Activated T-helper 17 cell treated with anti-CD3 and anti-CD28 coated beads, Interleukin-2, amount 50 U/mL, for 72 hours (primary cell): Measurements from ENCODE around the gene ERBB4. TPM values are rescaled to one million over a fixed set of nuclear protein-coding genes. Genes with fewer than 3 reads are reported as not detected.

ENCODE experiments used
- ATAC-seq: fragments of 150-1000 bp; cut with Tn5 transposase; replicated peaks from 2 replicates; pipeline ENCODE4 v1.10.0; 2021; ENCODE audit warnings: mild to moderate bottlenecking, moderate library complexity
- H3K27ac Mint-ChIP-seq: one replicate; pipeline ENCODE4 v1.8.0; 2022; ENCODE audit warnings: mixed read lengths
- H3K27me3 Mint-ChIP-seq: one replicate; pipeline ENCODE4 v1.8.0; 2022; ENCODE audit warnings: mixed read lengths
- H3K36me3 Mint-ChIP-seq: one replicate; pipeline ENCODE4 v1.8.0; 2022; ENCODE audit warnings: low read depth, mild to moderate bottlenecking, mixed read lengths
- H3K4me1 Mint-ChIP-seq: one replicate; pipeline ENCODE4 v1.8.0; 2022; ENCODE audit warnings: mixed read lengths
- H3K4me3 Mint-ChIP-seq: one replicate; pipeline ENCODE4 v1.8.0; 2022; ENCODE audit warnings: mild to moderate bottlenecking, mixed read lengths
- H3K9me3 Mint-ChIP-seq: one replicate; pipeline ENCODE4 v1.8.0; 2022; ENCODE audit warnings: mixed read lengths
- total RNA-seq, 2 donors: library from RNA; stranded (reverse); gene quantifications; one replicate each; pipeline ENCODE4 v1.2.3, GENCODE V29; 2022

Gene ERBB4
- total RNA-seq, 2 donors from 2014 or later = not detected

DNA sequence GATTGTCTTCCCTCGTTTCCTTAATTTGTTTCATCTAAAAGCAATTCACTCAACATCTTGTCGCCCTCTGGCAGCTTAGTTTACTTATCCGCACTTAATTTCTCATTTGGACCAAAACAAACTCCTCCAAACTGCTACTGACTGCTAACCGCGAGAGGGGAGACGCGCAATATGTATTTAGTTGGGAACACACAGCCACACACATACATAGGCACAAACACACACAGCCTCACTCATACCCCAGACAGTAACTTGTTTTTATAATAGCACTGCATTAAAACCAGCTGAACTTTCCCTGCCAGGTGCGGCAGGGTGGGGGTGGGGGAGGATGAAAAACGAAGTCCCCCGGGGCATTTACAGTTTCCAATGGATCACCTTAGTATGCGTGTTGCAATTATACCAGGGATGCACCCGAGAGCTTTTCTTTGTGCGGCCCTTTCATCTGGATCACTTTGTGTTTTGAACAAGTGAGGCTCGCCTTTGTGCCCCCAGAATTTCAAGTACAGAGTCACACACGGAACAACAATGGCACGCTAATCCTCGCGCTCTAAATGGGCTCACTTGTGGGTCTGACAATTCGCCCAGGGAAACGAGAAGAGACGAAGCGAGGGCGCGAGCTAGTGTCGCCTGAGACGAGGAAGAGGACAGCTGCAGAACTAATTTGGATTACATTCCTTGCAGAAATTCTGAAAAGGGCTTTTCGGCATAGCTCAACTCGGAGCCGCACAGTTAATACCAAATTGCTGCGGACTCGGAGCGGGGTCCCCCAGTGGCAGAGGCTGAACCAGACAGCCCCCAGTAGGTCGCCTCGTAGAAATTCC is 2.4 kb downstream of the ERBB4 start:
- no peak for ATAC-seq
- Mint-ChIP-seq H3K27me3 (peaks cover 43% of the 10 kb centered on the region), H3K4me1 (no peaks in the 10 kb centered on the region), H3K36me3 (peaks cover 5% of the 10 kb centered on the region), H3K4me3 (peak overlapping the region; percentile 42), H3K9me3 (no peaks in the 10 kb centered on the region), H3K27ac (no peak overlapping the region)

DNA sequence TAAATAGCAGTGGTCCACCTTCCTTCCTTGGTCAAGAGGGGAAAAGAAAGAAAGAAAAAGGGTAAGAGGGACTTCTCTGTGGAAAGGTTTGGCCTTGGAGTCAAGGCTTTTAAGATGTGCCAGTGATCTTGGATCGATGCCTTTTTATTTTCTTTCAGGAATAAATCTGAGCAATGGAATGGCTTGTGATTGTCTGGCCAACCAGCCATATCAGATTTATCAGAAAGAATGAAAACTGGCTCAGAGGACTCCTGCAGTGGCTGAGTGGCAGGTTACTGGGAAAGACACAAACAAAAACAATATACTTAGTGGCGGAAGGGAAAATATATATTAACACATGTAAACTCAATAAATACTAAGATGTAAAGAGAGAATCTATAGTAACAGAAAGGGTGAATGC is 4.3 kb downstream of the ERBB4 start:
- no peaks in the 10 kb centered on the region for H3K36me3 Mint-ChIP-seq
- H3K27me3 Mint-ChIP-seq = peaks cover 32% of the 10 kb centered on the region
- no peaks in the 10 kb centered on the region for H3K9me3 Mint-ChIP-seq
- H3K4me3 Mint-ChIP-seq = no peak overlapping the region
- no peak overlapping the region for H3K27ac Mint-ChIP-seq
- no peaks in the 10 kb centered on the region for H3K4me1 Mint-ChIP-seq
- ATAC-seq = no peak

DNA sequence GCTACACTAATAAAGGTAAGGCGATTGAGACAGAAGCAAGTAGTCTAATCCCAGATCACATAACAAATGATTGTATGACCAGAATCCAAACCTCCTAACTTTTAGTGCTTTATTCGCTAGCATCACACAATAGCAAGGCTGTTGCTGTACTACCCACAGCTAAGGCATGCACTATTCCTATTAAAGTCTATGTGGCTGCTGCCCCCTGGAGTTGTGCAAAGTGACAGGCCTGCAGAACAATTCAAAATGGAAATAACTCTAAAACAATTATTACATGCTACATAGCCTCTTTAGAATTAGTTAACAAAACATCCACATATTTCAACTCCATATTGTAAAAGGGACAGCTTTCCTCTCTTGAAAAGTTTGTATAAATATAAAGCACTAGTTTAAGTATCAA is 6.0 kb downstream of the ERBB4 start:
- H3K36me3 Mint-ChIP-seq = no peaks in the 10 kb centered on the region
- peaks cover 32% of the 10 kb centered on the region for H3K27me3 Mint-ChIP-seq
- H3K4me3 Mint-ChIP-seq = no peak overlapping the region
- H3K4me1 Mint-ChIP-seq = no peaks in the 10 kb centered on the region
- no peak overlapping the region for H3K27ac Mint-ChIP-seq
- no peak for ATAC-seq
- H3K9me3 Mint-ChIP-seq = no peaks in the 10 kb centered on the region

DNA sequence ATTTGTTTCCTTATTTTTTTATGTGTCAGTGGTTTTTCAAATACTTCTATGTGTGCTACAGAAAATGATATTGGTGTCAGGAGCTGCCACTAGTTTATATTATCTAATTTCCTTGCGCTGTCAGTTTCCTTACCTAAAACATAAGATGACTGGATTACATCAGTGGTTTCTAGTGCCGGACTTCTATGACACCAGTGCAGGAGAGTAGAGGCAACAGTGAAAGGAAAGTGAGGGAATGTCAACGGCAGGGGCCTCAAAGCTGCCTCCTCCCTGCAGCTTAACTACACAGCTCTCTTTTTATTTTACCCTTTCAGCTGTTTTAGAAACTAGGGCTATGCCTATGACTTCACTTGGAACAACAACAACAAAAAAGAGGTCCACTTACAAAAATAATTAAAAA is 6.5 kb downstream of the ERBB4 start:
- Mint-ChIP-seq H3K4me1 (no peaks in the 10 kb centered on the region), H3K27ac (no peak overlapping the region), H3K27me3 (peaks cover 29% of the 10 kb centered on the region), H3K9me3 (no peaks in the 10 kb centered on the region), H3K36me3 (no peaks in the 10 kb centered on the region), H3K4me3 (no peak overlapping the region)
- ATAC-seq = no peak

DNA sequence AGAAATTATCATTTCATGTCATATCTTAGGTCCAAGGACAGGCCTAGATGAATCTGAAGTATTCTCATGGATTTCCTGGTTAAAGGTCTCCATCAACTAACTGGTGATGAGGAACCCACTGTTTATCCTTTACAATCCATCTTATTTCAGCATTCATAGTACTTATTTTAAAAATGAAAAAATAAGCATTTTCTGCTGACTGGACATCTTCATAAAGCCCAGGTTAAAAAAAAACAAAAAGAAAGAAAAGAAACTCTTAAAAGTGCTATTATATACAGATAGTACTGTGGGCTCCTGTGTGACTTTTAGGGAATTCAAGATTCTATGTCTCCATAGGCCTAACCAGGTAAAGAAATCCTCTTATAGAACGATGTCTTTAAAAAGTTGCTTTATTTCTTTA is 7.1 kb downstream of the ERBB4 start:
- no peak for ATAC-seq
- Mint-ChIP-seq H3K27me3 (peaks cover 23% of the 10 kb centered on the region), H3K4me3 (no peak overlapping the region), H3K27ac (no peak overlapping the region), H3K36me3 (no peaks in the 10 kb centered on the region), H3K9me3 (no peaks in the 10 kb centered on the region), H3K4me1 (no peaks in the 10 kb centered on the region)

DNA sequence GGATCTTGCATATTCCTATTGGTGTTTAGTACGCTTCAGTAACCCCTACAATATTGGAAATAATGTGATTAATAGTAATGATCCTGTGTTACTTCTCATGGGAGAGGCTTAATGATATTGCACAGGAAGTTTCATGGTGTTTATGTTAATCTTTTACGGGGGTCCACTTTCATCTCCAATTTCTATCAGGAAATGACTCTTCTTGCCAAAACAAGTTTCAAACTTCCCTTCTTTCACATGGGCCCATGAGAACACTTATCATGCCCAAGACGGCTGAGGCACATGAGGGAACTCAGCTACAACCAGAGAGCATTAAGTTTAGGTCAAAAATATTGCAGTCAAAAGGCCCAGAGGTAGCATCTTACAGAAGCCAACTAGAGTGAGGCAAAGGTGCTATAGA is 7.6 kb downstream of the ERBB4 start:
- H3K27me3 Mint-ChIP-seq = peaks cover 18% of the 10 kb centered on the region
- H3K27ac Mint-ChIP-seq = no peak overlapping the region
- H3K36me3 Mint-ChIP-seq = no peaks in the 10 kb centered on the region
- ATAC-seq = no peak
- H3K4me1 Mint-ChIP-seq = no peaks in the 10 kb centered on the region
- no peak overlapping the region for H3K4me3 Mint-ChIP-seq
- no peaks in the 10 kb centered on the region for H3K9me3 Mint-ChIP-seq

DNA sequence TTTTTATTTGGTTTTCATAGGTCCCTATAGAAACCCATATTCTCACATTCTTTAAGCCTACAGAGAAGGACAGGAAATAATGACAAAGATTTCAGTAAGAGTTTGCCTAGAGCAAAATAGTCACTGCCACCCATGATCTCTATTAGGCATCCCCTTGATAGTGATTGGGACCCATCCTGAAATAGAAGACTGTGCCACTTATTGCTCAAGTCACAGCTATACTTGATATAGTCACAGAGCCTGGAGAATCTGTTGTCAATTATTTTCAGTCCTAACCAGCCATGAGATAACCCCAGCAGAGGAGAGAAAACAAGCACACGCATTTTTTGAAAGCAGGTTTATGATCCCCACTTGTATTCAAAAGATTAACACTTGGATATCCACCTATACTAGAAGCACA is 8.2 kb downstream of the ERBB4 start:
- Mint-ChIP-seq H3K27me3 (peaks cover 13% of the 10 kb centered on the region), H3K9me3 (no peaks in the 10 kb centered on the region), H3K36me3 (no peaks in the 10 kb centered on the region), H3K27ac (no peak overlapping the region), H3K4me3 (no peak overlapping the region), H3K4me1 (no peaks in the 10 kb centered on the region)
- ATAC-seq = no peak

DNA sequence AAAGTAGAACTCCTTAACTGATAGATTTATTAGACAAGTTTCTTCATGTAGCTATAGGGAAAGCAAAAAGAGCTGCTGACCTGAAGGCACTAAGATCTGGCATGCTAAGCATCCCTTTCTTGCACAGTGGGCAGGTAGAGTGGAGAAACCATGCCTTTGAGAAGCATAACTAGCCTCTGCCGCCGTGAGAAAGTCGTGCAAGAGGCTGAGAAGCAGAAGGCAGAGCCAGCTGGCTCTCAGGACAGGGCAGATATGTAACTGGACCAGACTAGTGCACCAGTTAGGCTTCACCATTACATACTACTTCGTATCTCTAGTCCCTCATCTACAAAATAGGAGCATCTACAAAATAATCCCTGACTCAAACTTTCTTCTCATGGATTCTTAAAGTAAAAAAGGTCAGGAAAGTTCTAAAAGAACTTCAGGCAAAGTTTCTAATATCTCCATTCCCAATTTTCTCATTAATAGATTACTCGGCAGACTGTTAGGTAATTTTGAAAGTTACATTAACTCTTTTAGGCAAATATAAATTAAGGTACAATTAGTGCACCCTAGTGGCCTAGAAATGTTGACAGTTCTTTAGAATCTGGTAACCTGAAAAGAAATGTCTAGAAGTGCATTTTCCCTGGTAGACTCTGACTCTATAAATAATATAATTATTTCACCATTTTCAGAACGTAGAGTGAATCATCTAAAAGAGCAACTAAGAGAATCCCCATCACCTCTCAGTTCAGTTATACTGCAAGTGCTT is 10.3 kb downstream of the ERBB4 start:
- no peak for ATAC-seq
- no peak overlapping the region for H3K27ac Mint-ChIP-seq
- H3K27me3 Mint-ChIP-seq = no peaks in the 10 kb centered on the region
- no peaks in the 10 kb centered on the region for H3K36me3 Mint-ChIP-seq
- H3K4me1 Mint-ChIP-seq = no peaks in the 10 kb centered on the region
- H3K4me3 Mint-ChIP-seq = no peak overlapping the region
- H3K9me3 Mint-ChIP-seq = no peaks in the 10 kb centered on the region

DNA sequence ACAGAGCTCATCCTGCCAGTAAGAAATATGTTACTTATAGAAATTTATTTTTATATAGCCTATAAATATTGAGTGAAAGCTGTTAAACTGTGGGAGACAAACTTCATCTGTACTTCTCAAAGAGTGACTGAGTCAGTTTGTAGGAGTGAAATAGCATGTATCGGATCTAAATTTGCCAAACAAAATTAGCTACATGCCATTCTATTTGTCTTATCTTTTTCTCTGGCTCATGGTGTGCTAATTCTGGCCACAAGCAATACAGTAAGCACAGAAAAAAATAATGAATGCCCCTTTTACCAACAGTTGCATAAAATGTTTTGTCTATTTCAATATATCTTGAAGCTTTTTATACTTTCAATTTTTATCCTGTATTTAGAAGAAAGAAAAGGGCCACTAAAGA is 12.5 kb downstream of the ERBB4 start:
- Mint-ChIP-seq H3K9me3 (peaks cover 4% of the 10 kb centered on the region), H3K4me1 (no peaks in the 10 kb centered on the region), H3K27ac (no peak overlapping the region), H3K27me3 (no peaks in the 10 kb centered on the region), H3K36me3 (no peaks in the 10 kb centered on the region), H3K4me3 (no peak overlapping the region)
- no peak for ATAC-seq

DNA sequence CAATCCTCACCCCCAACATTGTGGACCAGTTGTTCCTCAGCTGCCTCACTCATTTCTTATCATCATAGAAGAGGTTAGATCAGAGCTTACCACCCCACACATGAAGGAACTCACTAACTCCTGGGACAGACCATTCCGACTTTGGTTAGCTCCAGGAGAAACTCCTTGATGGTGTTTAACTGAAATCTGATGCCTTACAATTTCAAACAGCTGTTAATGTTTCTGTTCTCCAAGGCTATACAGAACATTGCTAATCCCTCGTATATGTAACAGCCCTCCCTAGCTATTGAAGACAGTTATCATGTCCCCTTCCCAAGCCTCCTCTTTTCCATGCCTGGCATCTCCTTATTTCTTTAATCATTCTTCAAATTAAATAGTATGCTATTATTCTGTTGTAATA is 14.8 kb downstream of the ERBB4 start:
- H3K9me3 Mint-ChIP-seq = peaks cover 4% of the 10 kb centered on the region
- no peaks in the 10 kb centered on the region for H3K27me3 Mint-ChIP-seq
- H3K4me1 Mint-ChIP-seq = no peaks in the 10 kb centered on the region
- ATAC-seq = no peak
- H3K4me3 Mint-ChIP-seq = no peak overlapping the region
- H3K36me3 Mint-ChIP-seq = no peaks in the 10 kb centered on the region
- H3K27ac Mint-ChIP-seq = no peak overlapping the region

DNA sequence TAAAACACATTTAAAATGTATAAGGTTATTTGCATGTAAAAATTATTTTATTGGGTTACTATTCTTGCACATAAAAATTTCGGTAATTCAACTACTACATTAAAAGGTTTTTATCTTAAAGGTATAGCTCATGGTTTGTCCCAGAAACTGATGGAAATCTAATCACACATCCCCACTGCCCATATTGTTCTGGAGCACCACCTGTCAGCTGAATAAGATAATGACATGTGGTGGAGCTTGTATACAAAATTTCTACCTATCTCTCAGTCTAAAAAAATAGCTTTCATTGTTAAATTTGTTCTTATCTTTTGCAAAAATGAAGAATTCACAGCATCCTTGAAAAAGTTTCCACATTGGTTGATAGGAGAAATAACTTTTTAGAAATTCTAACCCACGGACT is 18.3 kb downstream of the ERBB4 start:
- H3K36me3 Mint-ChIP-seq = no peaks in the 10 kb centered on the region
- ATAC-seq = no peak
- no peaks in the 10 kb centered on the region for H3K27me3 Mint-ChIP-seq
- H3K4me3 Mint-ChIP-seq = no peak overlapping the region
- H3K27ac Mint-ChIP-seq = no peak overlapping the region
- peaks cover 4% of the 10 kb centered on the region for H3K9me3 Mint-ChIP-seq
- no peaks in the 10 kb centered on the region for H3K4me1 Mint-ChIP-seq

DNA sequence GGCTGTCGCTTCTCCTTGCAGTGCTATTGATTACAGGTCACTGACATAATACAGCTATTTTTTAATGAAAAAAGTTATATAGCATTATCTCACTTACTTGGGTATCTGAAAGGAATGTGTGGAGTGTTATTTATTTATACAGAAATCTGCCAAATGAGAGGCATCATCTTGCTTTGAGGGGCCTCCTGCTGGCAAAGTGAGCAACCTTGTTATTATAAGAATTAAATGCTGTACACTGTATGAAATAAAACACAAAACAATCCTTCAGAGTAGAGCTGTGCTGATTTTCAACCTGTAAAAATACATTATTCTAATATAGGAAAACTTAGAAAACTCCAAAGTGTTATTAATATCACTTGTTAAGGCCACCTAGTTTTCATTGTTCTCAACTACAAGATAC is 20.9 kb downstream of the ERBB4 start:
- Mint-ChIP-seq H3K9me3 (peaks cover 4% of the 10 kb centered on the region), H3K4me1 (no peaks in the 10 kb centered on the region), H3K27me3 (no peaks in the 10 kb centered on the region), H3K27ac (no peak overlapping the region), H3K4me3 (no peak overlapping the region), H3K36me3 (no peaks in the 10 kb centered on the region)
- ATAC-seq = no peak

DNA sequence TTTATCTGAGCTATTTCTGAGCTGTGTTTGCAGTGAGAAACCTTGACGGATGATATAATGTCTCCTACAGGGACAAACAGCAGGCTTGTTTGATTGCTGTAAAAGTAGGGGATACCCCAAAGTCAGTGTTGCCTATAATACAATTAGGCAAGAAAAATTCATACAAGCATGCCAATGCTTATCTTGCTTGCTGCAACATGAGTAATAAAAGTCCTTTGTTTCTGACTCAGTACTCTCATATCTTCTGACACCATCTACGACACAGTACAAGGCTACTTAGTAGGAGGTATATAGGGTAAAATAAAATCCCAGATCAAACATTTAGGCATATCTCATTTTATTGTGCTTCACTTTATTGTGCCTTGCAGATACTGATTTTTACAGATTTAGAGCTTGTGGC is 33.0 kb downstream of the ERBB4 start:
- Mint-ChIP-seq H3K9me3 (no peaks in the 10 kb centered on the region), H3K4me1 (no peaks in the 10 kb centered on the region), H3K36me3 (no peaks in the 10 kb centered on the region), H3K27ac (no peak overlapping the region), H3K4me3 (no peak overlapping the region), H3K27me3 (no peaks in the 10 kb centered on the region)
- ATAC-seq = peak; percentile 24

DNA sequence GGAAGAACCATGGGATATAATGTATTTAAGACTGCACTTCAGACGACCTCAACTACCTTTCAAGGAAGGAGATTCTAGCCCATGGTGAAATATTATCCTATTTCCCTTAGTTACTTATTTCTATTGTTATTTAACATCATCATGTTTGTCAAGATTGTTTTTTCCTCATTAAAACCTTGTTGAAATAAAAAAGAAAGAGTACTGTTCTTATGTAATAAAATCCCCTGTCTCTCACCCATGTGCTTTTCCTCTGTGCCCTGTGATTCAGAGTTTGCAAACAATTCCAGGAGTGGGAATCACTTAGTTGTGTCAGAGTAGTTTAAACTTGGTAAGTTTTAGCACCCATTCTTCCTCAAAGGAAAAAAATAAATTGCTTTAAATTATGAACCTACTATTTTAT is 43.6 kb downstream of the ERBB4 start:
- Mint-ChIP-seq H3K36me3 (no peaks in the 10 kb centered on the region), H3K9me3 (no peaks in the 10 kb centered on the region), H3K4me1 (no peaks in the 10 kb centered on the region), H3K27ac (no peak overlapping the region), H3K27me3 (no peaks in the 10 kb centered on the region), H3K4me3 (no peak overlapping the region)
- ATAC-seq = no peak

DNA sequence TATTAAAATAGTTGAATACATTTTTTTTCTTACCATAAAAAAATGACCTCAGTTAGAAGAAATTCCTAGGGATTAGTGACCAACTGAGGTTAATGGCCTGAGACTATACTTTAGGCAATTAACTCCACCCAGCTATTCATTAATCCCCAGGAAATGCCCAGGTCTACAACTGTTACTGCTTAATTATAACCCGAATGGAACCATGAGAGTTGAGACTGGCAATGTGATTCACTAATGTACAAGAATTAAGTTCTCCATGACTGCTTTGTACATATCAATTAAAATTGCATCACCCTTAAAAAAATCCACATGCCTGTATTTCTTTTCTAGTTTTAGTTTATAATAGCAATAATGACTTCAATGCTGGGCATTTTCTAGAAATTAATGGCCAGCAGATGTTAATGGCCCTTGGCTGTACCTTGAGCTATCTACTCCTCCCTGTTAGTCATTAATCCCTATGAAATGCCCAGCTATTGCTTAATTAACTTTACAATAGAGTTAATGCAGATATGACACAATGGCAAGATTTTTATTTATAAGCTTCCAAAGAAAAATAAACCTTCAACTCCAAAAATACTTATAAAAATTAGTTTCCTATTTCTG is 44.1 kb downstream of the ERBB4 start:
- Mint-ChIP-seq H3K9me3 (no peaks in the 10 kb centered on the region), H3K4me3 (no peak overlapping the region), H3K36me3 (no peaks in the 10 kb centered on the region), H3K4me1 (no peaks in the 10 kb centered on the region), H3K27me3 (no peaks in the 10 kb centered on the region), H3K27ac (no peak overlapping the region)
- no peak for ATAC-seq
